Measurements from ENCODE around the gene TRA2A.
A peak's percentile ranks its signal among the peaks of the same experiment; 100 is the strongest.
"Not testable (repeated sequence)": the region's sequence is repeated elsewhere in the genome, so short reads cannot be mapped to it uniquely, and the experiment has no call there.

TRA2A gene

GRCh38 chr7:23491502-23491901 is 40.3 kb downstream of the TRA2A start:
- DNase-seq, result peak; percentile 12

- DNase-seq, result peak; percentile 47
Measured at GRCh38 chr7:23490357-23491135, 41.2 kb downstream of the TRA2A start.

DNA sequence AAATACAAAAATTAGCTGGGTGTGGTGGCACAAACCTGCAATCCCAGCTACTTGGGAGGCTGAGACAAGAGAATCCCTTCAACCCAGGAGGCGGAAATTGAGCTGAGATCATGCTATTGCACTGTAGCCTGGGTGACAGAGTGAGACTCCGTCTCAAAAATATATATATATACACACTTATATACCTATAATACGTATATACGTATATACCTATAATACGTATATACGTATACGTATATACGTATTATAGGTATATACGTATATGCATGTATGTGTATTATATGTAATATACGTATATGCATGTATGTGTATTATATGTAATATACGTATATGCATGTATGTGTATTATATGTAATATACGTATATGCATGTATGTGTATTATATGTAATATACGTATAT is 43.1 kb downstream of the TRA2A start:
- not testable (repeated sequence) for DNase-seq

DNA sequence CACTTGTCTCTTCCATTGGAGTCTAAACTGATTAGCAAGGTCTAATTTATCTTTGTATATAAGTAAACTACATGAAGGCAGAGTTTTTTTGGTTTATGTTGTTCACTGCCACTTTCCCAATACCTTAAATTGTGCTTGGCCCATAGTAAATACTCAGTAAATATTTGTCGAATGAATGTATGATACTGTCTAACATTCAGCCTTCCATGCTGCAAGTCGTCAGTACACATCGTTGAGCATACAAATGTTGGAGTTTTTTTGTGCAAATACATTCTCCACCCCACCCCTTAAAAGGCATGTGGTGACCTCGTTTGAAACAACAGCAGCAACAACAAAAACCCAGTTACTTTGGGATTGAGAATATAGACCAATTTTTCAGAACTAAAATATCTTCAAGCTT is 44.1 kb downstream of the TRA2A start:
- DNase-seq, result no peak

DNA sequence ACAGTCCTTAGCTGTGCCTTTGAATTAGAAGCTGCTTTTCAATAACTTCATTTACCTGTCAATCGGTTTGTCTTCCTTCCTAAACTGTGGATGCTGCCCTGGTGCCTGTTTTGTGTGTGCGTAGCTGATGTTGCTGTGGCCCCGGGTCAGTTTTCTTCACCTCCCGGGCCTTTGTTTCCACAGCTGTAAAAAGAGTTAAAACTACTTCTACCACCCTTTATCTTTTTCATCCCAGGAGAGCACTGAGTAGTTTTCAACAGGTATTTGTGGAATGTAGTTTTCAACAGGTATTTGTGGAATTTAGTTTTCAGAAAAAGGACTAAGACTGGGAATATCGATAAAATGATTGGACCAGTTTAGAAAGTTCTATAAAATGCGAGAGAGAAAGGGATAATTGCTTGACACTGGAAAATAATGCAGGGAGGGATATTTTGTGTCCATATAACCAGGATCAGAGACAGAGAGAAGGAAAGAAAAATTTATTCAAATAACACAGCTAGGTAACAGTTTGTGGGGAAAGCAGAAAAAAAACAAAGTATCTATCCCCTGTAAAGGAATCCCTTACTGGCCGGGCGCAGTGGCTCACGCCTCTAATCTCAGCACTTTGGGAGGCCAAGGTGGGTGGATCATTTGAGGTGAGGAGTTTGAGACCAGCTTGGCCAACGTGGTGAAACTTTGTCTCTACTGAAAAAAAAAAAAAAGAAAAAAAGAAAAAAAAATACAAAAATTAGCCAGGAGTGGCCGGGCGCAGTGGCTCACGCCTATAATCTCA is 45.6 kb downstream of the TRA2A start:
- no peak for DNase-seq

DNA sequence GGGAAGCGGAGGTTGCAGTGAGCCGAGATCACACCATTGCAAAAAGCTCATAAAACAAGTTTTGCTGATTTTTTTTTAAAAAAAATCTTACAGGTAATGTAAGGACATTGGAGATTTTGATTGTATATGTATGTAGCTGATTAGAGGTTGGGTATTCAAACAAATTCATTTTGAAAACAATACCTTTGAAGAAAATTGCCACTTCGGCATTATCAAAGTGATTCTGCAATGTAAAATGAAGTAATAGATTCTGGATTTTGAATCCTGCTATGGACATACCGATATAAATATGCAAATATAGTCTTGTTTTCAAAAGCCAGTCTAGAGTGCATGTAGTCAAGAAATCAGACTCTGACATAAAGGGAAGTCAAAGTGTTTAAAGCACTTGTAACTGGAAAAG is 49.1 kb downstream of the TRA2A start:
- no peak for DNase-seq

DNA sequence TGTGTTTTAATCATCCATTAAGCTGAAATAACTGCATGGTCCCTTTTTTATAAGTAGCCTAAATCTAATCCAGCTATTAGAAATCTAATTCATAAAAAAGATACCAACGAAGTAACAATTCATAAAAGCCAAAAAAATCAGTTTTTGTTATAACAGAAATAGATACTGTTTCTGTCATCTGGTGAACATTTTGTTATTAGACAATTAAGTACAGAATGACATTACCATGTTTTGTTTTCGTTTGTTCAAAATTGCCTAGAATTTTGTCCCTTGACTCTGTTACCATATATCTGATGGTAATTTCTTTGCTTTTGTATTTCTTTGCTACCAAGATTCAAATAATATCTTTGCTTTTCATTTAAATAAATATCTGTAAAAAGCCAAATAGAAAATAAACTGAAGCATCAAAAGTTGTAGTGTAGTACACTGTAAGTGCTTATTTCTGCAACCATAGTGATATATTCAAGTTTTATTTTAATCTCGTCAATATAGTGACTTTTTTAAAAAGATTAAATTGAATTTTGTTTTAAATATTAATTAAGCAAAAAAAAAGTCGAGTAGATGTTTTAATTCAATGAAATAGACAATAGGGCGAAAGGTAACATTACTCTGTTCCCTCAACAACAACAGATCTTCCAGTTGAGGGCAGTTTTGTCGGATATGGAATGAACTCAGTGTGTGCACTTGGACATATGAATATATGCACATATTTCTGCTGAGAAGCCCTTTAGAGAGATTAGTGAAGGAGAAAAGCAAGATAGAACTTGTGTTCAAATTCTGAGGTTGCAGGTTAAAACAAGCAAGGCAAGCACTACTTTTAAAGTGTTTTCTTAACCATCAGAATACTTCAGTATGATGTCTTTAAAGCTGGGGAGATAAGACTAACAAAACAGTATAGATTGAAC is 53.6 kb downstream of the TRA2A start:
- DNase-seq, result no peak

DNA sequence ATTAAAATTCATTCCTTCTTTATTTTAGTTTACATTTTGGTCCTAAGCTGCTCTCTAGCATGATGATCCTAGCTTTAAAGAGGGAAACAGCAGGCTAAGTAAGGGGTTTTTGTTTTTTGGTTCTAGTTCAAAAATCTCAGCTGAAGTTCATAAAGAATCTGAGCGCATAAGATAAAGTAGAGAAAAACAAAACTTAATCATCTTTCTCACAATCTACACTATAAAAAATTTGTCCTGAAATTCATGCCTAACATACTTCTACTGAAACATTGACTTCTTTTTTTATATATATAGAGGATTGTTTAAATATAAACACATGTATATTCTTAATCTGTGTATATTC is 54.7 kb downstream of the TRA2A start:
- DNase-seq, result no peak

- DNase-seq, result no peak
Measured at GRCh38 chr7:23476286-23477156, 55.3 kb downstream of the TRA2A start.

DNA sequence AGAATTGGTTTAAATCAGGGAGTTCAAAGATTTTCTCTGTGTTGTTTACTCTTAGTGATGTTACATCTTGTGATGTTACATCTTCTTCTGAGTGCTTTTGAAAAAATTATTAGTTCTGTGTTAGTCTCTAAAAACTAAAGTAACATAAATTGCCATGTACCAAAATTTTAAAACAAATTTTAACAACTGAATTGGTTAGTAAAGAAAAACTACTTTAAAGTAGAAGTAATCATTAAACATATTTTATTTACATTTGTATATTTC is 56.3 kb downstream of the TRA2A start:
- DNase-seq, result no peak

- peak; percentile 23 for DNase-seq
Measured at GRCh38 chr7:23474829-23475575, 56.8 kb downstream of the TRA2A start.

- peak; percentile 98 for DNase-seq
Measured at GRCh38 chr7:23474094-23474828, 57.5 kb downstream of the TRA2A start.

GRCh38 chr7:23473844-23474093 is 58.0 kb downstream of the TRA2A start:
- no peak for DNase-seq

GRCh38 chr7:23472956-23473843 is 58.6 kb downstream of the TRA2A start:
- peak; percentile 15 for DNase-seq

GRCh38 chr7:23472556-23472955 is 59.2 kb downstream of the TRA2A start:
- no peak for DNase-seq

DNA sequence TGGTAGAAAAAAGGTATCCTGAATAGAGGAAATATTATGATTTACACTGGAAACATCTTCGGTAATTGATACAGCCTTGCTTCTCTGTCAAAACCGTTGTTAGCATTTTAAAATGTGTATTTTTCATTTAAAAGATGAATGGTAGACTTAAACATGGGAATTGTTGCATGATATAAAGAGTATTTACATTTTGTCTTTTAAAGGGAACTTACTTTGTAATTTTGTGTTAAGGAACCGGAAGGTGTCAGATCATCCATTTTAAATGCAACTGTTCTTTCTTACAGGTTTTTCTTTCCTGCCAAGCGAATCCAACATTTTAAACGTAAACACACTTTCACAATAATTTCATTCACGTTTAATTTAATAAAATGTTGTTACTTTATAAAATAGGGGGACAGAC is 59.7 kb downstream of the TRA2A start:
- DNase-seq, result no peak

DNA sequence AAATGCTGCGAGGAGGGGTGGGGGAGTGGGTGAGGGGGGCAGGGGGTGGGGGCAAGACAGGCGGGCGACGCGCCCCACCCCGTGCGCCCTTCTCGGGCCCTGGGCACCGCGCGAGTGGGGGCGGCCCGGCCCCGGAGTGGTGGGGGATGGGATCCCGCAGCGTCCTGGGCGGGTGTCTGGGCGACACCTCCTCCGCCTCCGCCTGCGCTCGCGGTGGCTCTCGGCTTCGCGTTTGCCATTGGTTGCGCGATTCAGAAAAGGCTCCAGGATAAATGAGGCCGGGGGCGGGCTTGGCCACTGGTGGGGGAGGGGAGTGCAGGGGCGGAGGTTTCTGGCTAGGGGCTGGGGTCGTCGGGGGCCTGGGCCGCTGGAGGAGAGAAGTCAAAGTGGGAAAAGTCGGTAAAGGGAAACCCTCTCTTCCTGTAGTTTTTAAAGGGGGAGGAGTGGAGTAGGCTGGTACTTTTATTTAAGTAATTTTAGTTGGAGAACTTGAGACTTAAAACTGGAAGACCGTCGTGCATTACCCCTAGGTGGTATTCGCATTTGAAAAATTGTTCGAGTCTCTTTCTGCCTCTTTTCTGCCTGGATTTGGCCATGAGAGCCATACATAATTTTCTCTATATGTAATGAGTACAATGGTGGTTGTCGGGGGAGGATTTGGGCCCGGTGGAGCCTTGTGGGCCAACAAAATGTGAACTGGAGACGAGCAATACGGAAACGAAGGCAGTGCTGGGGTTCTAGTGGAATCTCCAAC is 60.5 kb downstream of the TRA2A start:
- peak; percentile 88 for DNase-seq

- peak; percentile 99 for DNase-seq
Measured at GRCh38 chr7:23470330-23471105, 61.3 kb downstream of the TRA2A start, which contains the start of gene IGF2BP3. IGF2BP3 (minus strand) TSS chr7:23470491; CDS start chr7:23470110, 381 bp downstream.

DNA sequence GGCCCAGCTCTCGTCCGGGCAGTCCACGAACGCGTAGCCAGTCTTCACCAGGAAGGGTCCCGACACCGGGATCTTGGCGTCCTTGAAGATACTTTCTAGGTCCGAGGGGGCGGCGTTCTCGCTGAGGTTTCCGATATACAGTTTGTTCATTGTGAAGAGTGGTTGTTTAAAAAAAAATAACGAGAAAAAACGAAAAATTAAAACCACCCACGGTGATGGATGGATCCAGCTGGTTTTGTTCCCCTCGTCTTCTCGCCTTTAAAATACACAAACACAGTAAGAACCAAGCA is 61.9 kb downstream of the TRA2A start:
- DNase-seq, result no peak

Measured in fibroblast of skin of right biceps (primary cell).